Amniotic stem cell (primary cell): ENCODE measurements around the gene ZWILCH.
"Not testable (repeated sequence)": the region's sequence is repeated elsewhere in the genome, so short reads cannot be mapped to it uniquely, and the experiment has no call there.

Experiments
- DNase-seq: peaks from one replicate; lab custom pipeline; 2025; lab: John Stamatoyannopoulos, UW

Gene ZWILCH

DNA sequence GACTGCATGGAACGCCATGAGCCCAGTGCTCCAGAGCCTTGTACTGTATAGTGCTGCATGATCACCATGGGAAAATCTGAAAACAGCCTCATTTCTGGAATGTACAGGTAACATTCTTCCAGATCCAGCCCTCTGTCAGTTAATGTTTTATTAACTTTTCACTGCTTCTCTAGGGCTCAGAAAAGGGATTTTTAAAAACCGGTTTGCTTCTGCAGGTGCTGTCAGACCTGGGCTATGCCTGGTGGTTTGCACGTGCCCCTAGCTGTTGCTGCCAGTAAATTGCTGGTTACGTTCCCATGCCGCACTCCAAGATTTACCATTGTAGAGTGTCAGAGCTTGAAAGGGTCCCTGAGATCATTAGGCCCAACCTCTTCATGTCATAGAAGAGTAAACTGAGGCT lies 16.6 kb upstream of the ZWILCH start:
- DNase-seq, result no peak

DNA sequence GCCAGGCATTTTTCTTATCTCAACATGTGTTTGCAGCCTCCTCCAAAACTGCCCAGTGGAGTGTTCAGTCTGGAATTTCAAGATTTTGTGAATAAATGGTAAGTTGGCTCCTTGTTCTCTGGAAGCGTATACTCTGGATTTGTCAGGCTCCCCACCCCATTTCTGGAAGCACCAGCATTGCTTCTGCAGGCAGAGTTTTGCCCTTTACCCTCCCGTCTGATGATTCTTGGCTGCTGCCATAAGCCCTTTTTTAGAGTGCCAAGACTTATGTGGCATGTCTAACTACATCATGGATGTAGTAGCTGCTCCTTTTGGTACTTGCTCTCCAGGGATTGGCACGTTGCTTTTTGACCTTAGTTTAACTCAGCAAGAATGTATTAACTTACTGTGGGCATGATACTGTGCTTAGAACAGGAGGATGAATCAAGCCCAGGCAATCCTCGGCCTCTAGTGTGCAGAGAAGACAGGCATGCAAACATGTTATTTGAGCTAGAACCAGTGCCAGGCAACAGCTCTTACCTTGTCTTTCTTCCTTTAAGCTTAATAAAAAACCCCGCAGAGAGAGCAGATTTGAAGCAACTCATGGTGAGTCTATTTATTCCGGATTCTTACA lies 15.8 kb upstream of the ZWILCH start:
- no peak for DNase-seq

DNA sequence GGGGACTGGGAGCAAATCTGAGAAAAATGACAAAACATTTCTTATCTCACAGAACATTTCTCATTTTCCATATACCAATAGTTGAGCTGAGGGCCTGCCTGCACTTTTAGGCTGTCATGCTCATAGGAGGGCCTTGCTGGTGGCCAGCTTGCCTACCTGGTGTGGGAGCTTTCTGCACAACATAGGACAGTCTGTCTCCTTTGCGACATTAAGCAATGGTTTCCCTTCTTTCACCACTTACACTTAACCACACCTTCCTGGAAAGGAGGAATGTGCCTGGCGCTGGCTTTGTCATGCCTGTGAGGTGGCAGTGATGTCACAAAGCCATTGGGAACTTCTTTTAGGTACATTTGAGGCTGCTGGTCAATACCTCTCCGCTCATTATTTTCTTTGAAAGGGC lies 13.3 kb upstream of the ZWILCH start:
- no peak for DNase-seq

DNA sequence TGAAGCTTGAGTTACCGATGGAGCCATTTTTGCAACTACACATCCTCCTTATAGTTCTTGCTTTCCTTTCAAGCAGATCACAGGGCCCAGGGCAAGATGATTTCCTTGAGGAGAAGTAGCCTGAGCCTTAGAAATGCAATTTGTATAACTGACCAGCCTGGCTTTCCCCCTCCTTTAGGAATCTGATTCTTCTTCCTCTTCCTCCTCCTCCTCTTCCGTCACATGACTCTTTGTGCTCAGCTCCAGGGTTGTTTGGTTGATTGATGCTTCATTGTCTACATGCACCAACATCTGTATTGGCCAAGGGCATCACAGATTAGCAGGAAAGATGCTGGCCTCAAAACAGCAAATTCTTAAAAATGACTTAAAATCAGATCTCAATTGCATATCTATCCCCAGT lies 10.9 kb upstream of the ZWILCH start:
- DNase-seq, result no peak

DNA sequence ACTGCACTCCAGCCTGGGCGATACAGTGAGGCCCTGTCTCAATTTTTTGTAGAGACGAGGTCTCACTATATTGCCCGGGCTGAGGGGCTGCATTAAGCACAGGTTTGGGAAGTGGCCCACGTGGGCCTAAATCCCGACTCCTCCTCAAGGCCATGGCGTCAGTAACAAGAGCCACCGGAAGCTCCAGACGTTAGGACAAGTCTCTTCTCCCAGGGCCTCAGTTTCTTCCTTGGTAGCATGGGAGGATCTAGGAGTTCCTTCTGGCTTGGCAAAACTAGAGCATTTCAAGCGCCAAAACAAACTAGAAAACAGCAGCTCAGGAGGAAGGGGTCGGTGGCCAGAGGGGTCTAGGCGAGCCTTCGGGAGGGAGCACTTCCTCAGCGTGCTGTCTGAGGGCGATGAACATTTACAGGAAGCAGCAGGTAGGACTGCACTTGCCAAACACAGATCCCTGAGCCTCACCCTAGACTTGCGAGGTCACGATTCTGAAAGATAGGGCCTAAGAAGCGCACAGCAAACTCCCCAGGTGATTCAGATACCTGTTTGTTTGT lies 8.1 kb upstream of the ZWILCH start:
- DNase-seq, result no peak

DNA sequence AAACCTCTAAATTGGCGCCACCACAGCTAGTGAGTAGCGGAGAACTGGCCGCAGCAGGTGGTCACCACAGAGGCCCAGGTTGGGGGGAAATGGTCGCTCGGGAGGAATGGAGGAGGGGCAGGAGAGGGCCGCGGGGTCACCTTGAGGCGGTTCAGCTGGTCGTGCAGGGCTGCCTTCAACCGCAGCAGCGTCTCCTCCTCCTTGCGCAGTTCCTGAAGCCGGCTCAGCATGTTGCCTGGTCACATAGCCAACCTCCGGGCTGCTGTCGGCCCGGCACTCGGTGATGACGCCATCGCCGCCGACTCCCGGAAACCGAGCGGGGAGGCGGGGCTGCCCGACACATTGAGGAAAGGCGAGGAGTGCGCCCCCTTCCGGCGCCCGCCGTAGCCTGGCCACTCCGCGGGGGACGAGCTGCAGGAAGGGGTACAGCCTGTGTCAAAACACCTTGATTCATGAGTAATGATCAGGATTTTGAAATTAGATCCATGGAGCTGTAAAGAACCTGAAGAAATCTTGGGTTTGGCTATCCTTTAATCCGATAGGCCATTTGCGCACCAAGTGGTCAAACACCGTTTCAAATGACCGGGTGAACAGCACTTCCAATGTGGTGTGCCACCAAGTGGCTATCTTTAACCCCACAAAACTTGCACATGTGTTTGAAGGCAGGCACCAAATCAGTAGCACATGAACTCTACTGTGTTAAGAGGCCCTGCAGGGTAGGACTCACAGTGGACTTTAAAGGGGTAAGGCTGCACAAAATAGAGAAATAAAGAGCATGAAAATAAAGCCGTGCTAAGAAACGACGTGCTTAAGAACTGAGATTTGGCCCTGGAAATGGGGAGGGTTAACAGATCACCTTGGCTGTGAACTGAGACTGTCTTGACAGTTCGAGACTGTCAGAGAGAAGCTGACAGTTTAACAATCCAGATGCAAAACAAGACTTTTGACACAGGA lies 7.3 kb upstream of the ZWILCH start, which contains the start of gene SNAPC5:
Gene SNAPC5, minus strand, starts transcription at position 261 of the 954 bp plus-strand sequence. Its CDS starts 31 bp downstream, at position 230.
- peak; percentile 86 for DNase-seq

DNA sequence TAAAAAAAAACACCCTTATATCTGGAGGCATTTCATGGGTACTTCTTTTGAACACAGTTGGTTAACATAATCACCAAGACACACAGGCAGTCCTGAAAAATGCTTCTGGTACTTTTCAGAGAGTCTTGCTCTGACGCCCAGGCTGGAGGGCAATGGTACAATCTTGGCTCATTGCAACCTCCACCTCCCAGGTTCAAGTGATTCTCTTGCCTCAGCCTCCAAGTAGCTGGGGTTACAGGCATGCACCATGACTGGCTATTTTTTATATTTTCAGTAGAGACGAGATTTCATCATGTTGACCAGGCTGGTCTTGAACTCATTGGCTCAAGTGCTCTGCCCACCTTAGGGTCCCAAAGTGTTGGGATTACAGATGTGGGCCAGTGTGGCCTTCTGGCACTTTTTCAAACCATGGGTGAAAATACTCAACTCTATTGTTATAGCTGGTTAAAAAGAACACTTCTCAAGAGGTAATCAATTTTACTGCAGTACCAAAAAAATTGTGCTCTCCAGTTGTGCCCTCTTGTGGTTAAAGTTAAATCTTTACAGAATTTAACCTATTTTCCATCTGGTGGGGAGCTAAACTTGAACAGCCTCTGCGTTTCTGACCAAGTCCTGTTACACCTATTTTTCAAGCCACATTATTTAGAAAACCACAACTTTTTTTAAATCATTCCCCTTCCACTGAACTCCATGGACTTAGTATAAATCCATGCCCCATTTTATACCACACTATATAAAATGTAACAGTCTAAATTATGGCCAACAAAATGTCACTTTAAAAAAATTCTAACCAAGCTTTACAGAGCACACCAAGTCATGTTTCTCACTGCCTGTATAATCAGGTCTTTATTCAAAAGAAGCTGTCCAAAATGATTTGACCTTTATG lies 6.4 kb upstream of the ZWILCH start:
- DNase-seq, result peak; percentile 13

DNA sequence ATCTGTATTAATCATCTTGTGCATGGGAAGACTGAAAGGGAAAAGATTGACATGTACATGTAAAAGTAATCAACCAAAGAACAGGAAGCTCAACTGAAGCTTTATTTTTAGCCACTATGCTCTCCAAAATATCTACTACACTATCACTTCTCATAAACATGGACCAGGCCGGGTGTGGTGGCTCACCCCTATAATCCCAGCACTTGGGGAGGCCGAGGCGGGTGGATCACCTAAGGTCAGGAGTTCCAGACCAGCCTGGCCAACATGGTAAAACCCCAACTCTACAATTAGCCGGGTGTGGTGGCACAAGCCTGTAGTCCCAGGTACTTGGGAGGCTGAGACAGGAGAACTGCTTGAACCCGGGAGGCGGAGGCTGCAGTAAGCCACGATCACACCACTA lies 4.8 kb upstream of the ZWILCH start:
- not testable (repeated sequence) for DNase-seq

DNA sequence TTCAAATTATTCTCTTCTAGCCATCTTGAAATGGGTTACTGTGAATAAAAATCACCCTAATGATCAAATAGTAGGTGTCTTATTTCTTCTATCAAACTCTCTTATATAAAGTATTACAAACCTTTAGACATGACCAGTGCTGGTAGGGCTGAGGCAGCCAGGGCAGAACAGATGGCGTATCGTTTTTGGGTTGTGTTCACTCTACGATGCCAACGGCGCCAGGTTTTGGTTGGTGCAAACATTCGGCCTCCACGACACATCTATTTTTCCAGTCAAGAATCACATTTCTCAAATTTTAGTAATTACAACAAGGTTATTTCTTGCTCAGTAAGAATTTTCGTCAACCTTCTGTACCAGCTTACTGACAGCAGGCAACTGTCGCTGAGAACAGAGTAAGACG lies 2.6 kb upstream of the ZWILCH start:
- no peak for DNase-seq

DNA sequence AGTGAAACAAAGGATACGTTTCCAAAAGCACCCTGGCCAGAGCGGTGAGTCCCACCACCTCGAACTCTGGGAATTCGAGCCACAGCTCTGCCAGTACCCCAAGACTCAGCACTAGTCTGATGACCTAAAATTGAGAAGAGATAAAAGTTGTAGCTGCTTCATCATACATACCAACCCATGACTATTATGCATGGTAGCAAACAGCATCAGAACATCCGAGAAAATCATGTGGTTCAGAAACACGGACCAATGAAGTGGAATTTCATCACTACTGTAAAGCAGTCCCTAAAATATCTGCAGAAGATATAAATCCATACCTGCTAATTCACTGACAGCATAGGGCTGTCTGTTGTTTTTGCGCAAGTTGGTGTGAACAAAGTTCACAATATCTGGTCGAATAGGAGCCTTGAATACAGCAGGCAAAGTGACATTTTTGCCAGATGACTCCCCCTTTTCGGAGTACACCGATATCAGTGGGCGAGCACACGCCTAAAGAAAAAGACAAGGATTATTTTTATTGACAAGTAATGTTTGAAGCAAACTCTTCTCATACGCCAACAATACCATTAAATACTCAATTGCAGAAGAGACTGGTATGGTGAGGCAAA lies 2.0 kb upstream of the ZWILCH start:
- DNase-seq, result not testable (repeated sequence)

DNA sequence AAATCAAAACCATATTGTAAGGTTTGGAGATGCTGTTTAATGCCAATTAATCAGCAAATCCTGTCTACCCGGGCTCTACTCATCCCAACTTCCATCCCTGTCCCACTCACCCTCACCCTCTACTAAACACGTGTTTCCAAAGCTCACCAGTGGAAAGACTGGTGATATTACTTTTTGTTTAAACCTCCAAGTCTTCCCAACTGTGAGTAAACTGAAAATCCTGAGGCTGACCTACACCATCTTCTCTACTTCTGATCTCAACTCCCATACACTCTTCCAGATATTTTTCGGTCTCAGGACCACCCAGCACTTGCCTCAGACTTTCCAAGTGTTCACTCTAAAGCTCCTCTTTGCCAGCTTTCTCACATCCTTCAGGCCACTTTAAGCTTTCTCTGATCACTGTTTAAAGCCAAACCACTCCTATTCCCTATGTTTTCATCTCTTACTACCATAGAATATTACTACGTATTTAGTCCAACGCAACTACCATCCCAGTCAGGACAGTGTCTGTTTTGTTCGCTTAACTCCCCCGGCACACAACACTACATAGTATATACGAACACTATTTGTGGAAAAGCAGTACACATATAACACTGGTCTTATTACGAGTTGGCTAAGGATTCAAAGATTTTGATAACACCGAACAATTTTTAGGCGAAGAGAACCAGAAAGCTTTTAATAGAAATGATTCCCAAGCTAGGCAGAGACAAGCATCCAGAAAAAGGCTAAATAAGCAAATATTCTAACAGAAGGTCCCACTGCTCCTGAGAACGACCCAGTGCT lies 1.2 kb upstream of the ZWILCH start:
- no peak for DNase-seq

DNA sequence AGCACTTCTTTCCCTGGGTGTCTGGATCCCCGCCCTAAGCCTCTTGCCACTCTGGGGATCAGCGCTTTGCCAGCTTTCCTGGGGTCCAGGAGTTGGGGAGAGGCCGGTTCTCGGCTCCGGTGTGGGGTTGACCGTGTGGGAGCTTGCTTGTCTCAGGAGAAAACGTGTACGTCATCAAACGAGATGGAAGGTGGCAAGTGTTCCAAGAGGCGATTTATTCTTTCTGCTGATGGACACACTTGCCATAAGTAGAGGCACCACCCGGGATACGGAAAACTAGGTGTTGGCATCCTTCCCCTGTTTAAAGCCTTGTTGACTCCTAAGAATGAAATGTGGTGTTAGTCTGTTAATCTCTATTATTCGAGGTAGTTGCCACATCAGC lies 295 bp downstream of the ZWILCH start:
- no peak for DNase-seq

DNA sequence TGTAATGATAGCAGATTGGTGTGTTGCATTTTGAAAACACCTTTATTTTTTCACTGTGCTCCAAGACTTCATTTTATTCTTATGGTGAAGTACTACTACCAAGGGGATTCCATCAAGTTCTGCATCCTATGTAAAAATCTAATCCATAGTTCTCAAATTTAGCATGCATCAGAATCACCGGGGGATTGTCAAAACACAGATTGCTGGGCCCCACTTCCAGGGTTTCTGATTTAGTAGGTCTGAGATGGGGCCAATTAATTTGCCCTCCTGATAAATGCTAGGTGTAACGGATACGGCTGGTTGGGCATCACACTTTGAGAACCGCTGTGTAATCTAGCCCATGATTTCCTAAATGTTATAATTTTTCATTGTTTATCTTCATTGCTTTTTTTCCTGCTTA lies 692 bp downstream of the ZWILCH start:
- no peak for DNase-seq

DNA sequence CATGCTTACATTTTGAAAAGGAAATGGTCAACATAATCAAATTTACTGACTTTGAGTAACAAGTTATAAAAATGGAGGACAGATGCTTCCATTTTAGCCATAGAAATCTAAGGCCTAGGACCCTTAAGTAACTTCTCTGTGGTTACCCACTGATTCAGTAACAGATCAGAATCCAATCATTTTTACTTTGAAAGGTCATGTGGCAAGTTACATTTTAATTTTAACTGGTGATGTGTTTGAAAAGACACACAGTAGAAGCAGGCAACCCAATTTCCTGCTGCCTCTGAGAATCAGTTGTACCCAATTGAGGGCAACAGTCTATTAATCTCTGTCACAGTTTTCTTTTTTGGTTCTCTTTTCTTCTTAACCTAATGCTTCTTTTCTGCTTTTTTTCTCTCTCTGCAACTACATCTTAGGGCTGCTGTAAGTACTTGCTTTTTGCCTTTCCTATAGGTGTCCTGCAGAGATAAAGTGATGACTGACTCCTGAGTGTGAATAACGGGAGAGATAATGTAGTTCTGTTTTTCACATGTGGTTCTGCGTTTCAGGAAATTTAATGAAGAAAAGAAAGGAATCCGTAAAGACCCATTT lies 3.3 kb downstream of the ZWILCH start:
- DNase-seq, result no peak

DNA sequence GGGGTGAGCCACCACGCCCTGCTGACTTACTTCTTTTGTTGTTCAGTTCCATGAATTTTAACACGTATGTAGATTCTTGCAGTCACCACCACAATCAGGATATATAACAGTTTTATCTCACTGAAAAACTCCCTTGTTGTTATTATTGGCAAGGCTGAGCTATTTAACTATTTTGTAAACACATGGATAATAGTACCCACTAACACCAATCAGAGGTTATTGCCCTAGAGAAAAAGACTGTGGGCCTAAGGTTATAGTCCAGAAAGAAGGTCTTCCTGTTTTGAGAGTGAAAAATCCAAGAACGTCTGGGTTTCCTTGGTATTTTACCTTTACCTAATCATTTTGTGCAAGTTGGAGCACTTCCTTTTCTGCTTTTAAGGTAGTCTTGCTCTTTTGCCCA lies 9.5 kb downstream of the ZWILCH start:
- no peak for DNase-seq

DNA sequence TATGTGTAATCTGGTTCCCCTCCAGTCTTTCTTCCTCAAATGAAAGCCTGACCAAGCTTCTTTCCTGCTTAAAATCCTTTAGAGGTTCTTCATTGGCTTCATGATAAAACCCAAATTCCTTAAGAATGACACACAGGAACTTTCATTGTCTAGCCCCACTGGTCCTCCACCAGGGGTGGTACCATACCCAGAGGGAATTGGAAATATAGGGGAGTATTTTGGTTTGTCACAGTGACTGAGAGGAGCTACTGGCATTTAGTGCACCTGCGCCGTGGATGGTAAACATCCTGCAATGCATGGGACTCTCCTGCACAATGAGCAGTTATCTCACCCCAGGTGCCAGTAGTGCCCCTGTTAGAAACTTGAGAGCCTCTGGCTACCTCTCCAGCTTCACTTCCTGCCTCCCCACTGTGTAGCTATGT lies 10.8 kb downstream of the ZWILCH start:
- DNase-seq, result no peak

DNA sequence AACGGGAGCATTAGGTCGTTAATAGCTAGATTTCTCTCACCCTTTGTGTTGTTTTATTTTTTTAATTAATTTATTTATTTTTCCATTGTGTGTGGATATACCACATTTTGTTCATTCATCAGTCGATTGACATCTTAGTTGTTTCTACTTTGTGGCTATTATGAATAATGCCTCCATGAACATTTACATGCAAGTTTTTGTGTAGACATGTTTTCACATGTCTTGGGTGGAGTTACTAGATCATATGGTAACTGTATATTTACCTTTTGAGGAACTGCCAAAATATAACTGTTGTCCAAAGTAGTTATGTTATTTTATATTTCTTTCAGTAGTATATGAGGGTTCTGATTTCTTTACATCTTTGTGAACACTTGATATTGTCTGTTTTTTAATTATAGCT lies 18.8 kb downstream of the ZWILCH start:
- DNase-seq, result no peak

DNA sequence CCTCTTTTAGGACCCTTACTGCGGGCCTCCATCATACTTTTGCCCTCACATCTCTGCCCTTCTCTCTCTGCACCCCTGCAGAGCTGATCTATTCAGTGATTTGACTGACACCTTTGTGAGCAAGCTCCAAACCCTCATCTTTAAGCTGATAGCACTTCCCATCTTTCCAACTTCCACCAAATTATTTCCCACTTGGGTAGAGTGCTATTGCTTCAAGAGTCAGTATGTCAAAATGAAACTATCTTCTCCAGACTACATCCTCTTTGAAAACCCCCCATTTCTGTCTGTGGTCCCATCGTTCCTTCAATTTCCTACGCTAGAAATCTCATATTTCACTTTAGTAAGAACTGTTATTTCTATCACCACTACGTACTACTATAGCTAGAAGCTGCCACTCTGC lies 19.7 kb downstream of the ZWILCH start:
- no peak for DNase-seq

DNA sequence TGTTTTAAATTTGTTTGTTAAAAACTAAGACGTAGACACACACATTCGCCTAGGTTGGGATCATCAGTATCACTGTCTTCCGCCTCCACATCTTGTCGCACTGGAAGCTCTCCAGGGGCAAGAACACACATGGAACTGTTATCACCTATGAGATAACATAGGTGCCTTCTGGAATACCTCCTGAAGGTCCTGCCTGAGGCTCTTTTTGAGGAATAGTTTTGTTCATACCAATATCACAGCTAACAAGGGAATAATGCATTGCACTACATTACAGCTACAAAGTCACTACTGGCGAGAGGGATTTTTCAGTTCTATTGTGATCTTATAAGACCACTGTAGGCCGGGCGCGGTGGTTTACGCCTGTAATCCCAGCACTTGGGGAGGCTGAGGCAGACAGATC lies 29.9 kb downstream of the ZWILCH start:
- no peak for DNase-seq

DNA sequence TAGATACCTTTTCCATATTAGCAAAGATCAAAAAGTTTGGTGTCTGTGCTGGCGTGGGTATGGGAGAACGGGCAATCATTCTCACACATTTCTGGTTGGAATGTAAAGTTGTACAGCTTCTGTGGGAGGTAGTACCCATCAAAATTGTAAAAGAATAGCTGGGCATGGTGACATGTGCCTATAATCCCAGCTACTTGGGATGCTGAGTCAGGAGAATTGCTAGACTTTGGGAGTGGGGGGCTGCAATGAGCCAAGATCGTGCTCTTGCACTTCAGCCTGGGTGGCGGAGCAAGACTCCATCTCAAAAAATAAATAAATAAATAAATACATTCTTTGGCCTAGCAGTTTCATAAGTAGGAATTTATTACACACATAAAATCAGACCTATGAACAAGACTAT lies 37.8 kb downstream of the ZWILCH start:
- DNase-seq, result no peak

DNA sequence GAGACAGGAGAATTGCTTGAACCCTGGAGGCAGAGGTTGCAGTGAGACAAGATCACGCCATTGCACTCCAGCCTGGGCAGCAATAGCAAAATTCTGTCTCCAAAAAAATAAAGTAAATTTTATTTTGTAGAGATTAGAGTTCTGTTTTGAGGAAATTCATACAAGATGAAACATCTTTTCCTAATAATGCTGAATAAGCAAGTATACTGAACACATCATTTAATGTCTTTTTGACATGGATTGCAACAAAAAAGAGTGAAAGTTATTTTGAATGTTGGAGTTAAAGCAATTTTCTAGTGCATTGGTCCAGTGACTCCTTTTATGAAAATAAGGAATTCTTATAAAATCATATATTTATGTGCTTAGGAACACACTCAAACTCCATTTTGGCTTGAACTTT lies 40.1 kb downstream of the ZWILCH start:
- no peak for DNase-seq
